LNCAP (cell line): Measurements from ENCODE around the gene MED29.

ENCODE experiments used
- CTCF ChIP-seq: fragments of 450-650 bp; IDR thresholded peaks from 2 replicates; pipeline ENCODE4 v1.5.1; 2017; ENCODE audit warnings: mild to moderate bottlenecking

Gene MED29

GRCh38 chr19:39426170-39426569, 35.0 kb downstream of the MED29 start:
- TF ChIP-seq CTCF: no peak

- no peak for TF ChIP-seq CTCF
Measured at GRCh38 chr19:39427707-39428106, 36.5 kb downstream of the MED29 start.

GRCh38 chr19:39428283-39429112, 37.3 kb downstream of the MED29 start:
- TF ChIP-seq CTCF: no peak

GRCh38 chr19:39430675-39431593, 39.8 kb downstream of the MED29 start:
- TF ChIP-seq CTCF: no peak

GRCh38 chr19:39432677-39433025, 41.5 kb downstream of the MED29 start:
- no peak for TF ChIP-seq CTCF

GRCh38 chr19:39433480-39434079, 42.4 kb downstream of the MED29 start:
- TF ChIP-seq CTCF: no peak
